ENCODE data around the gene SGSM2.

The SGSM2 gene

DNA sequence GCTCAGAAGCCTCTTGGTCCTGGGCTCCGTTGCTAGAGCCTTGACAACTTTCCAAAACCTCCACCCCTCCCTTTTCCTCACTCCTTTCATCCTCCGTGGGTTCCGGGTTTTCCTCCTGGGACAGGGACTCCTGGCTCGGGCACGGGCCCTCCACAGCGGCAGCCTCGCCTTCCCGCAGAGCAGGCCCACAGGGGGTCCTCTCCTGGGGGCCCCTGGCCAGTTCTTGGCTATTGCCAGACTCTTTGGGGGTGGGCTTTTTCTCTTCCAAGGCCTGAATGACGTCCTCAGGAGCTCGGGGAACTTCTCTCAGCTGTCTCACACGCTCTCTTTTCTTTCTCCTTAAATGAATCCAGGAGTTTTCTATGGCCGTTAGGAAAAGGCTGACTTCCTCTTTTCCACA lies 82.9 kb downstream of the SGSM2 start:
- no peak for DNase-seq (ENCODE audit: low read depth in 2 of 2, low spot score in 1 of 2)

DNA sequence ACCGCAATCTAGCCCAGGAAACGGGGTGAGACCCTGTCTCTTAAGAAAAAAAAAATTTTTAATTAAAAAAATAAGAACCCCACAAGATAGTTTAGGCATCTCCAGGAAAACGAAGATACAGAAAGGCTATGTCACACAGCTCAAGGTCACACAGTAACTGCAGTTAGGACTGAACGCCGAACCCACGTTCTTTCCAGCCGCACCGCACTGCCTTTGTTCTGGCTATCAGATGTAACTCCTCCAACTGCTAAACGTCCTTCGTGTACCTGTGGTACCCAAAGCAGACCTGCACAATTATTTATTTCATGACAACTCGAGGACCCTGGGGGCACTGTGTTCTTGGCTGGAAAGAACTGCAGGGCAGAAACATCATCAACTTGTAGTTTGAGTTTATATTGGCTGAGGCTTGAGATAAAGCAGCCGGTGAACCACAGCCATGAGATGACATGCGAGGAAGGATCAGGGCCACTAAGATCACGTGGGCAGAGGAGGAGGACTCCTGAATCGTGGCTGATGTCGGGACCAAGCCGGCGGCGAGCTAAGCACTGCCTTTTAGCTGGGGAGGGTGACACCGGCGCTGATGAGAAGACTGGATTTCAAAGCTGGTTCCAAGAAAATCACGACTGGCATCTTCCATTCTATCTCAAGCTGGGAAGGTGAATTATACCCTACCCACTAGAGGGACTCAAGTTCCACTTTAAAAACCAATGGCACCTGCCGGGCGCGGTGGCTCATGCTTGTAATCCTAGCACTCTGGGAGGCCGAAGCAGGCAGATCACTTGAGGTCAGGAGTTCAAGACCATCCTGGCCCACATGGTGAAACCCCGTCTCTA lies 84.2 kb downstream of the SGSM2 start:
- DNase-seq (ENCODE audit: low read depth in 2 of 2, low spot score in 1 of 2) = no peak

DNA sequence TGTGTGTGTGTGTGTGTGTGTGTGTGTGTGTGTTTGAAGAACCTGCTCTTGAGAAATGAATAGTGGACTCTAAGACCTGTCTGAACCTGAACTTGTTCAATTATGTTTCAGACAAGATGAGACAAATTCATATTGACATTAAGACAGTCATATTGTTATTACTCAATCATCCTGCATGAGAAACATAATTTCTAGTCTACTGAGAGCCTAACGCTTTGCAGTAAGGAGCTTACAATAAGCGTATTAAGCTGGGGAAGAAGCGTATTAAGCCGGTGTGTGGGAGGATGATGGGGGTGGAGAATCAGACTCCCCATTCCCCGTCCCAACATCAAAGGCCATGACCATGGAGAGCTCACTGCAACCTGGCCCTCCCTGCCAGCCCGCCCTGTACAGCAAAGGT lies 86.0 kb downstream of the SGSM2 start:
- no peak for DNase-seq (ENCODE audit: low read depth in 2 of 2, low spot score in 1 of 2)

GRCh38 chr17:2427215-2427614 lies 89.9 kb downstream of the SGSM2 start:
- no peak for DNase-seq (ENCODE audit: low read depth in 2 of 2, low spot score in 1 of 2)

DNA sequence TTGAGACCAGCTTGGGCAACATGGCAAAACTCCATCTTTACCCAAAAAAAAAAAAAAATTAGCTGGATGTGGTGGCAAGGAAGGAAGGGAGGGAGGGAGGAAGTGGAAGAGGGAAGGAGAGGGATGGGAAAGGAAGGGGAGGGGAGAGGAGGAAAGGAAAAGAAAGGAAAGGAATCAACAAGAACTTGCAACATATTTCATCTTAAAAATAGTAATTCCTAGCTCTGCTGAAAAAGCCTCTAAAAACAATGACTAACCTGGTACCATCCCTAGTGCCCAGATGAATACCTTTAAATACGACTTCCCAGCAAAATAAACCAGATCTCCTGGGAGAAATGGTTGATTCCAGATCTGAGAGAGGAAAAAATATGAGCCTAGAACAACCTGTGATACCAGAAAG lies 90.6 kb downstream of the SGSM2 start:
- no peak for DNase-seq (ENCODE audit: low read depth in 2 of 2, low spot score in 1 of 2)
